Activated CD8-positive, alpha-beta memory T cell treated with anti-CD3 and anti-CD28 coated beads, Interleukin-2, amount 50 U/mL, for 24 hours (primary cell): ENCODE data around the gene ALG12.
A peak's percentile ranks its signal among the peaks of the same experiment; 100 is the strongest.
"Not testable (repeated sequence)": the region's sequence is repeated elsewhere in the genome, so short reads cannot be mapped to it uniquely, and the experiment has no call there.

Experiments used
- DNase-seq: peaks from one replicate; pipeline ENCODE4 v3.0.0-alpha.2; 2020; ENCODE audit errors: extremely low read depth

ALG12 gene

GRCh38 chr22:49945042-49945794 is 27.0 kb upstream of the ALG12 start:
- DNase-seq = not testable (repeated sequence)

GRCh38 chr22:49944399-49944891 is 26.2 kb upstream of the ALG12 start:
- no peak for DNase-seq

GRCh38 chr22:49943771-49944398 is 25.6 kb upstream of the ALG12 start:
- no peak for DNase-seq

GRCh38 chr22:49943405-49943765 is 25.1 kb upstream of the ALG12 start:
- DNase-seq = no peak

GRCh38 chr22:49942565-49943404 is 24.5 kb upstream of the ALG12 start:
- no peak for DNase-seq

GRCh38 chr22:49941507-49942316 is 23.5 kb upstream of the ALG12 start:
- DNase-seq = no peak

GRCh38 chr22:49938565-49939136 is 20.4 kb upstream of the ALG12 start:
- no peak for DNase-seq

- no peak for DNase-seq
These were observed 19.7 kb upstream of the ALG12 start for GRCh38 chr22:49937758-49938564.

- DNase-seq = no peak
These were observed 18.9 kb upstream of the ALG12 start for GRCh38 chr22:49936973-49937757.

- peak; percentile 88 for DNase-seq
These were observed 18.1 kb upstream of the ALG12 start for GRCh38 chr22:49936018-49936972.

- no peak for DNase-seq
These were observed 17.3 kb upstream of the ALG12 start for GRCh38 chr22:49935561-49935960.

GRCh38 chr22:49934891-49935557 is 16.8 kb upstream of the ALG12 start:
- peak; percentile 61 for DNase-seq

- no peak for DNase-seq
These were observed 16.1 kb upstream of the ALG12 start for GRCh38 chr22:49934160-49934890.

GRCh38 chr22:49933236-49934159 is 15.3 kb upstream of the ALG12 start:
- no peak for DNase-seq

GRCh38 chr22:49930596-49931412 is 12.6 kb upstream of the ALG12 start:
- DNase-seq = no peak
